Epithelial cell of proximal tubule (primary cell): ENCODE results near the gene REXO5. TPM values are rescaled to one million over a fixed set of nuclear protein-coding genes. Genes with fewer than 3 reads are reported as not detected.

Experiments
- DNase-seq: peaks from one replicate; pipeline ENCODE4 v3.0.0-alpha.2; 2011; ENCODE audit warnings: low read depth
- H3K4me3 ChIP-seq: 2 replicates; pipeline ENCODE4 v1.5.1; 2011; ENCODE audit warnings: low read depth, mild to moderate bottlenecking, low read length
- total RNA-seq: library from RNA; depleted of rRNA; stranded (reverse); fragments of >200 nt; gene quantifications from 2 replicates; pipeline ENCODE4 v1.2.3, GENCODE V29; 2015
- TF ChIP-seq, protein P1 (sequence below): conservative IDR thresholded peaks from 2 replicates; pipeline ENCODE4 v1.5.1; 2012; ENCODE audit warnings: low read depth, mild to moderate bottlenecking, low read length

REXO5 gene
- total RNA-seq, 1 donor from 2014 or later, result 6.5 TPM

DNA sequence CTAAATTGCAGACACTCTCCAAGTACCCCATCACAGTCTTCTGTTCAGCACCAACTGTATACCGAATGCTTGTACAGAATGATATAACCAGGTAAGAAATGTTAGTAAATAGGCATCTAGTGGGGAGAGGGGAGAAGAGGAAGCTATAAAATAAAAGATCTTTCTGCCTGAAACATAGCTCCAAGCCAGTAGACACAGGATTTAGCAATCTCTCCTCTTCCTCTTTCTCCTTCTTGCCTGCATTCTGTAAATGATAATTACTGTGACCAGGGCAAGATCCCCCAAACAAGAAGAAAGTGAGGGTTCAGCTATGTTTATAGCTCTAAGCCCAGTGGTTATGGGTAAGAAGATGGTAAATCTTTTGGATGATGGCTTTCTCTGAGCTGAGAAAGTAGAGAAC, 24.6 kb upstream of the REXO5 start:
- H3K4me3 ChIP-seq, result no peak overlapping the region
- no peak for DNase-seq
- TF ChIP-seq, protein P1, sequence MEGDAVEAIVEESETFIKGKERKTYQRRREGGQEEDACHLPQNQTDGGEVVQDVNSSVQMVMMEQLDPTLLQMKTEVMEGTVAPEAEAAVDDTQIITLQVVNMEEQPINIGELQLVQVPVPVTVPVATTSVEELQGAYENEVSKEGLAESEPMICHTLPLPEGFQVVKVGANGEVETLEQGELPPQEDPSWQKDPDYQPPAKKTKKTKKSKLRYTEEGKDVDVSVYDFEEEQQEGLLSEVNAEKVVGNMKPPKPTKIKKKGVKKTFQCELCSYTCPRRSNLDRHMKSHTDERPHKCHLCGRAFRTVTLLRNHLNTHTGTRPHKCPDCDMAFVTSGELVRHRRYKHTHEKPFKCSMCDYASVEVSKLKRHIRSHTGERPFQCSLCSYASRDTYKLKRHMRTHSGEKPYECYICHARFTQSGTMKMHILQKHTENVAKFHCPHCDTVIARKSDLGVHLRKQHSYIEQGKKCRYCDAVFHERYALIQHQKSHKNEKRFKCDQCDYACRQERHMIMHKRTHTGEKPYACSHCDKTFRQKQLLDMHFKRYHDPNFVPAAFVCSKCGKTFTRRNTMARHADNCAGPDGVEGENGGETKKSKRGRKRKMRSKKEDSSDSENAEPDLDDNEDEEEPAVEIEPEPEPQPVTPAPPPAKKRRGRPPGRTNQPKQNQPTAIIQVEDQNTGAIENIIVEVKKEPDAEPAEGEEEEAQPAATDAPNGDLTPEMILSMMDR, result no peak

DNA sequence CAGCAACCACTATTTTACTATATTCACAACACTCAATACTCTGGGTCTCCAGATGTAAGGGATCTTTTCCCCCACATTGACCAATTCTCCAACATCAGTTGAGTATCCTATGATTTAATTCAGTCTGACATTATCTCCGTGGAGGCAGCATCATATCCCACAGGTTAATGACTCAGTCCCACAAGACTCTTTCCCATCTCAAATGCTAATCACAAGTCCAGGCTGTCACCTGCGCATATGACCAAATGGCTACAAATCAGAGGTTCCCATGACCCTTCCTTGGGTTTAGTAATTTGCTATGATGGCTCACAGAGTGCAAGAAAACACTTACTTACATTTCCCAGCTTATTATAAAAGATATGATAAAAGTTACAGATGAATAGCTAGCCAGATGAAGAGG, 23.9 kb upstream of the REXO5 start:
- TF ChIP-seq, protein P1, result no peak
- no peak overlapping the region for H3K4me3 ChIP-seq
- DNase-seq, result no peak

DNA sequence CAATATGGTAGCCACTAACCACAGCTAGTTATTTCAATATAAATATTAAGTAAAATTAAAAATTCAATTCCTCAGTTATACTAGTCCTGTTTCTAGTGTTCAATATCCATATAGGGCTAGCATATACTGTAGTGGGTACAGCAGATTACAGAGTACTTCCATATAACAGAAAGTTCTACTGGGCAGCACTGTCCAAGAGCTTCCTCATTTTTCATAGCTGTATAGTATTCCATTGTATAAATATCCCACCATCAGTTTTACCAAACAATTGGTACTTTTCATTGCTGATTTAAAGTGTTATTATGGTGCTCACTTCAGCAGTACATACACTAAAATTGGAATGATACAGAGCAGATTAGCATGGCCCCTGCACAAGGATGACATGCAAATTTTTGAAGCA, 22.1 kb upstream of the REXO5 start:
- H3K4me3 ChIP-seq, result no peak overlapping the region
- no peak for DNase-seq
- TF ChIP-seq, protein P1, result no peak

DNA sequence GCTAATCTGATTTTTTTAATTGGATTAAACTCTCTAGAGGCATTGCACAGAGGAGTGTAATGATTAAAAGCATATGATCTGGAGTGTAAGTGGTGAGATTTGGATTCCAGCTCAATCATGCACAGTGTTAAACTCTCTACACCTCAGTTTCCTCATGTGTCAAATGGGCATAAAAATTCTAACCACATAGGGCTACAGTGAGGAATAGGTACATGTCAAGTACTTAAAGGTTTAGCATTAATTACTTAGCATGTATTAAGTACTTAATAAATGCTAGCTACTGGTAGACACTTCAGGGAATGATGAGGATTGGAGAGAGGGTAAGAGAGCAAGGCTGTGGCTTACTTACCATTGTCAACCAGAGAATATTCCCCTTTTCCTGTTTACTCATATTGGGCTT, 17.2 kb upstream of the REXO5 start:
- TF ChIP-seq, protein P1, result no peak
- H3K4me3 ChIP-seq, result no peak overlapping the region
- no peak for DNase-seq

DNA sequence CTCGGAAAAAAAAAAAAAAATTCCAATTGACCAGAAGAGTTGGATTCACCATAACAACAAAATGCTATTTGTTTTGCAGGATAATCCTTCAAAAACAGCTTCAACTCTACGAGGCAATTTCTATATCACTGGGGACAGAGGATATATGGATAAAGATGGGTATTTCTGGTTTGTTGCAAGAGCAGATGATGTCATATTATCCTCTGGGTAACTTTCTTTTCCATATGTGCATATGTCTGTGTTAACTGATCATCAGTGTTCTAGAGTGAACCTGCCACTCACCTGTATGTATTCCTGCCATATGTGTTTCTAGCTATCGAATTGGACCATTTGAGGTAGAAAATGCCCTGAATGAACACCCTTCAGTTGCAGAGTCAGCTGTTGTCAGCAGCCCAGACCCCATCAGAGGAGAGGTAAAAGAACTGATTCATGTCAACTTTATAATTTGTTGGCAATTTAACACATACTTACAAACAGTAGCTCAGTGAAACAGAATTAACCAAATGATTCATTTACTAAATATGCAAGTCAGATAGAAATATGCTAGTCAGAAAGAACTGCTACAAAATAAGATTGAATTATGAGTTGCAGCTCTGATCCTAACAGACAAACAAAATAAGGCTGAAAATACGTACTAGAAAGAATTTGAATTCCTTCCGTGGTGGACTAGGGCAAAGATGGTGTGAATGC, 14.3 kb upstream of the REXO5 start:
- DNase-seq, result no peak
- H3K4me3 ChIP-seq, result no peak overlapping the region
- TF ChIP-seq, protein P1, result no peak

DNA sequence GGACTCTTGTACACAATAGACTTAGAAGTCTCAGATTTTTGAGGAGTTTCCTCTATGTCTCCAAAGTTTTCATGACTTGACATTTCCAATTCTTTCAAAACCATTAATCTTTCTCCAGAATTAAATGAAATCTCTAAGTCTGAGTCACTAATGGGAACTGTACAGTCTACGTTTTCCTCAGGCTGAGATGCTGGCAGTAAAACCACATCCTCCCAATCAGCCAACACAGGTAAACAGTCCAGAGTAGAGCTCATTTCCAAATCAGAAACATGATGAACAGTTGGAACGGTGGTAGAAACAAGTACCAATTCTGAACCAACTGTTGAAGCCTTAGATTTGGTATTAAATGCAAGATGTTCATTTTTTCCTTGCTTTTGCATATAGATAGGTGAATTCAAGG, 8.0 kb upstream of the REXO5 start:
- TF ChIP-seq, protein P1, result no peak
- DNase-seq, result no peak

DNA sequence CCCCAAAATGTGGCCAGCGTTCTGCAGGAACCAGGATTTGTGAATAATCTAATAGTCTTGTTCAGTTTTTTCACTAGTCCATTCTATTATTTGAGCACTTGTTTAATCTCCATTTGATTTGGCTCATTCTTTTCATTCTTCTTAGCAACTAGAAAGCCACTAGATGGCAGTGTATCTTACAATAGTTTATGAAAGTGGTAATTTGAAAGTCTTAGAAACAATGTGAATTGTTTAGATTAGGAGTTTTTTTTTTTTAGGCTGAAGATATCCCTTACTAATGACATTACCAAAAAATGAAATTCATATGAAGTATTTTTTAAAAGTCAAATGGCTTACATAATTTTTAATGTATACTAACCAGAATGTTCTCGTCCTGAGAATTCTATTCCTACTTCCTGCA, 6.7 kb upstream of the REXO5 start:
- peak; percentile 13 for DNase-seq
- no peak overlapping the region for H3K4me3 ChIP-seq

More for the DNA sequence above, 8.0 kb upstream of the REXO5 start:
- H3K4me3 ChIP-seq, result no peak overlapping the region

More for the DNA sequence above, 6.7 kb upstream of the REXO5 start:
- TF ChIP-seq, protein P1, result peak; percentile 62
